GM19463 (cell line): ENCODE data around the gene AGBL1.
"Not testable (repeated sequence)": the region's sequence is repeated elsewhere in the genome, so short reads cannot be mapped to it uniquely, and the experiment has no call there.

Source experiments
- ATAC-seq: cut with Tn5 transposase; IDR thresholded peaks from one replicate; pipeline ENCODE4 v1.9.1; 2021; ENCODE audit warnings: mild to moderate bottlenecking, moderate library complexity; ENCODE audit not compliant: unreplicated experiment

Gene AGBL1

DNA sequence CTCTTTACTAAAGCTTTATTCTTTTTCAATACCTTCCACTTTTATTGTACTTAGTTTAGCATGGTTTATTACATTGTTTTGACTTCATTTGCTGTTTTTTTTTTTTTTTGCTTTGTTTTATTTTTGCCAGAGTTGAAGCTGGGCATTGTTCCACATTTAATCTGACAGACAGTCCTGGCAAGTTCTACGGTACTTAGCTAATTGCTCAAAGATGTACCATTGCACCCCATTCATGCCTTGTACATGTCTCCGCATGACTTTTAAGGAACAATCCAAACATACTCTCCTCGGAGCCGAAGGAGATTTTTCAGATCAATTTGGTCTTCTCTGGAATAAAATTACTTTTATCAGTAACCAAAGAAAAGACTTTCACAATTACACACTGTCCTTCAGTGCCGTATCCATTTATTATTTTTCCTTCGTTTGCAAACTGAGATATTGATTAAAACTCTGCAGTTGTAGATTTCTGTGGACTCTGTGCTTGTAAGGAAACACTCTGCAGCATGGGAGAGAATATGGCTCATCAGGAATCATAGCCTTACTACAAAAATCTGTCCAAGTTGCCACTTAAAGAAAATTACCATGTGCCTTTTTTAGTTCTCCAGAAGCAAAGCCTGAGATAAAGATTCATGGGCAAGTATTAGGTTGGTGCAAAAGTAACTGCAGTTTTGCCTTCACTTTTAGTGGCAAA, 952.0 kb downstream of the AGBL1 start:
- no peak for ATAC-seq

DNA sequence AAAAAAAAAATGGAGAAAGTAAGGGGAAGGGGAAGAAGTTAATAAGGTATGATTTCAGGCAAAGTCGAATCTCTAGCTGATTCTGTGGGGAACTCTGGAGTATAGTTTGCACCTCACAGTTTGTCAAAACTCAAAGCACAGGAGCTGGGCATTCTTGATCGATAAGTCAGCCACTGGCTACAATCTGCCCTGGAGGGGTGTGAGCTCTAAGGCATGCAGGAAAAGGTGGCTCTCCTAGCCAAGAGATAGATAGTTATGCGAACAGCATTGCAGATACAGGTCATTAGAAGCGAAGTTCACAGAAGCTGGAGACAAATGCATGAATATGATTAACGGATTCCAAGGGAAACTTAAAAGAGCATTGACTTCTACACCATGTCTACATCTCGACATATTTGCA, 952.6 kb downstream of the AGBL1 start:
- no peak for ATAC-seq

GRCh38 chr15:87033056-87033455, 953.4 kb downstream of the AGBL1 start:
- no peak for ATAC-seq

DNA sequence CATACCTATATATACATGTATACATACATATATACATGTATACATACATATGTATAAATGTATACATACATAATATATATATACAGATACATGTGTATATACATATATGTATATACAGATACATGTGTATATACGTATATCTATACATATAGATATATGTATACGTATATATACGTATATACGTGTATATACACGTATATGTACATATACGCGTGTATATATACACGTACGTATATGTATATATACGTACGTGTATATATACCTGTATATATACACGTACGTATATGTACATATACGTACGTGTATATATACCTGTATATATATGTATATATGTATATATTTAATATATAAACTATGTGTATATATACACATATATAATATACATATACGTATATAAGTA, 955.2 kb downstream of the AGBL1 start:
- no peak for ATAC-seq

DNA sequence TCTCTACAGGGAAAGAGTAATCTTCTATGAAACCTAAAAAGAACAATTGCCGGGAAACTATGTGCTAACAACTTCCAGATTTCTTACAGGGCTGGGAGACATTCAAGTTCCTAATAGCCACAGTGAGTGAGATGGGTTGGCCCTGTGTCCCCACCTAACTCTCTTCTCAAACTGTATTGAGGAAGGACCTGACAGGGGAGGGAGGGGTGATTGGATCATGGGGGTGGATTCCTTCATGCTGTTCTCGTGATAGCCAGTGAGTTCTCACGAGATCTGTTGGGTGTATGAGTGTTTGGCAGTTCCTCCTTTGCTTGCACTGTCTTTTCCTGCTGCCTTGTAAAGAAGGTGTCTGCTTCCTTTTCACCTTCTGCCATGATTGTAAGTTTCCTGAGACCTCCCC, 958.7 kb downstream of the AGBL1 start:
- ATAC-seq, result no peak

- not testable (repeated sequence) for ATAC-seq
Measured at GRCh38 chr15:87042619-87043018, 962.9 kb downstream of the AGBL1 start.

DNA sequence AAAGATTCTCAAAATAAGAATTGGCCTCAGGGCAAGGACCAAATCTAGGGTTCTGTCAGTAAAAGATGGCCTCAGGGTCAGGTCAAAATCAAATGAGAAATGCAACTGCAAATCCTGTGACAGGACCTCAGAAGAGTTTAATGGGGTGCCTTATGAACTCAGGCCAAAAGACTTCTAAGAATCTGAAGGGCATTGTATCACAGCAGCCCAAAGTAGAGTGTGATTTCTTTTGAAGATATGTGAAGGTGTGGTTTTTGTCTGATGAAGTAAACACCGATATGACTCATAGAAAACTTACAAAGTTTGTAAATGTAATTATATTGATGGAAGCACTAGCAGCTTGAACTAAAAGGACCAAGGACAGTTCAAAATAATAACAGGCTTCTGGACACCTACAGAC, 966.1 kb downstream of the AGBL1 start:
- ATAC-seq, result no peak

DNA sequence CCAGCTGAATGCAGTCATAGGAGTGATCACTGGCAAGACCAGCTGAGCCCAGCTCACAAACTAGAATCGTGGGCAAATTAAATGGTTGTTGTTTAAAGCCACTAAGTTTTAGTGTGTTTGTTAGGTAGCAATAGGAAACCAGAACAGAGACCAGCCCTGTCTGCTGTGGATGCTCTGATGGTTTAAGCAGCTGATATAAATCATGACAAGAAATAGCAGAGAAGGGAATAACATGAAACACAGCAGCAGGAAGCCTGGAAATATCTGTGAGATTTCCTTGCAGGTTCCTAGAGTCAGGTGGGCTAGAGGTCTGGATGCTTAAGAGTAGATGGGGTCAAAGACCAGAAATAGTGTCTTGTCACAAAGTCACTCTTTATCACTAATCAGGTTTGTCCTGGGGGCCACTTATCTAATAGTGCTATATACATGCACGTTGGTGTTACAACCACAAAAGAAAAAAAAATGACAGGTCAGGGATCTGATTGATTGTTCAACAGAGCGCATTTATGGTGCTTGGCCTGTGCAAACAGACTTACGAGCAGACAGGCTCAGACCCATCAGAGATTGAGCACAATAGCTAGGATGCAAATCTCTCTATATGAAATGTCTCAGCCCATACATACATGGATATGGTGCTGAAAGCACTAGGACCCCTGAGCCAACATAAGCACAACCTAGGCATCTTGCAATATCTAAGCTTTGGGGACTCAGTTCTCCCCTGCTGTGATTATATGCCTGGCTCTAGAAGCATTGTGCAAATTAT, 967.7 kb downstream of the AGBL1 start:
- ATAC-seq, result no peak
